ENCODE results near the gene GNG7.

DNA sequence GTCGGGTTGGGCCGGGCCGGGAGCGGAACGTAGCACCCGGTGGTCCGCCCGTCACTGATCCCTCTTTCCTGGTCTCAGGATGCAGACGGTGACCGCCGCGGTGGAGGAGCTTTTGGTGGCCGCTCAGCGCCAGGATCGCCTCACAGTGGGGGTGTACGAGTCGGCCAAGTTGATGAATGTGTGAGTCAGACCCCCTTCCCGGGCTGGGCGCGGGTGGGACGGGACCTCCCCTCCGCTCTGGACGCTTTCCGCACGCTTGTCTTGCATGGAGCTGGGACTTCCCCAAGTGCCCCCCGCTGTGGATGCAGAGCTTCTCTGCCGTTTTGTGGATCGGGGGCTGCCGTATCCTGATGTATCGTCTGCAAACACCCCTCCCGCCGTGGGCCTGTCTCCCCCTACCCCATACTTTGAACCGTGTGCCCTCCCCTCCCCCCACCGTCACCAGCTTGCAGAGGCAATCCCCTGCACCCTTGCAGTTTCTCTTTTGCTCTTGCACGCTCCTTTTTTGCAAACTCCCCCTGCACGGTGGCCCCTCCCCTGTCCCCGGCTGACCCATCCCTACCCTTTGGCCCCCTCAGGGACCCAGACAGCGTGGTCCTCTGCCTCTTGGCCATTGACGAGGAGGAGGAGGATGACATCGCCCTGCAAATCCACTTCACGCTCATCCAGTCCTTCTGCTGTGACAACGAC, 225.9 kb downstream of the GNG7 start:
- TF ChIP-seq, protein P1, sequence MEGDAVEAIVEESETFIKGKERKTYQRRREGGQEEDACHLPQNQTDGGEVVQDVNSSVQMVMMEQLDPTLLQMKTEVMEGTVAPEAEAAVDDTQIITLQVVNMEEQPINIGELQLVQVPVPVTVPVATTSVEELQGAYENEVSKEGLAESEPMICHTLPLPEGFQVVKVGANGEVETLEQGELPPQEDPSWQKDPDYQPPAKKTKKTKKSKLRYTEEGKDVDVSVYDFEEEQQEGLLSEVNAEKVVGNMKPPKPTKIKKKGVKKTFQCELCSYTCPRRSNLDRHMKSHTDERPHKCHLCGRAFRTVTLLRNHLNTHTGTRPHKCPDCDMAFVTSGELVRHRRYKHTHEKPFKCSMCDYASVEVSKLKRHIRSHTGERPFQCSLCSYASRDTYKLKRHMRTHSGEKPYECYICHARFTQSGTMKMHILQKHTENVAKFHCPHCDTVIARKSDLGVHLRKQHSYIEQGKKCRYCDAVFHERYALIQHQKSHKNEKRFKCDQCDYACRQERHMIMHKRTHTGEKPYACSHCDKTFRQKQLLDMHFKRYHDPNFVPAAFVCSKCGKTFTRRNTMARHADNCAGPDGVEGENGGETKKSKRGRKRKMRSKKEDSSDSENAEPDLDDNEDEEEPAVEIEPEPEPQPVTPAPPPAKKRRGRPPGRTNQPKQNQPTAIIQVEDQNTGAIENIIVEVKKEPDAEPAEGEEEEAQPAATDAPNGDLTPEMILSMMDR (IDR thresholded peaks at IDR 0.05; ENCODE audit: low read depth, low read length), result no peak
- TF ChIP-seq EZH2phosphoT487 (IDR thresholded peaks at IDR 0.05; ENCODE audit: low read depth), result no peak
